Measurements from ENCODE around the gene FMNL3.
A peak's percentile ranks its signal among the peaks of the same experiment; 100 is the strongest.
"Not testable (repeated sequence)": the region's sequence is repeated elsewhere in the genome, so short reads cannot be mapped to it uniquely, and the experiment has no call there.

The FMNL3 gene, protein sequence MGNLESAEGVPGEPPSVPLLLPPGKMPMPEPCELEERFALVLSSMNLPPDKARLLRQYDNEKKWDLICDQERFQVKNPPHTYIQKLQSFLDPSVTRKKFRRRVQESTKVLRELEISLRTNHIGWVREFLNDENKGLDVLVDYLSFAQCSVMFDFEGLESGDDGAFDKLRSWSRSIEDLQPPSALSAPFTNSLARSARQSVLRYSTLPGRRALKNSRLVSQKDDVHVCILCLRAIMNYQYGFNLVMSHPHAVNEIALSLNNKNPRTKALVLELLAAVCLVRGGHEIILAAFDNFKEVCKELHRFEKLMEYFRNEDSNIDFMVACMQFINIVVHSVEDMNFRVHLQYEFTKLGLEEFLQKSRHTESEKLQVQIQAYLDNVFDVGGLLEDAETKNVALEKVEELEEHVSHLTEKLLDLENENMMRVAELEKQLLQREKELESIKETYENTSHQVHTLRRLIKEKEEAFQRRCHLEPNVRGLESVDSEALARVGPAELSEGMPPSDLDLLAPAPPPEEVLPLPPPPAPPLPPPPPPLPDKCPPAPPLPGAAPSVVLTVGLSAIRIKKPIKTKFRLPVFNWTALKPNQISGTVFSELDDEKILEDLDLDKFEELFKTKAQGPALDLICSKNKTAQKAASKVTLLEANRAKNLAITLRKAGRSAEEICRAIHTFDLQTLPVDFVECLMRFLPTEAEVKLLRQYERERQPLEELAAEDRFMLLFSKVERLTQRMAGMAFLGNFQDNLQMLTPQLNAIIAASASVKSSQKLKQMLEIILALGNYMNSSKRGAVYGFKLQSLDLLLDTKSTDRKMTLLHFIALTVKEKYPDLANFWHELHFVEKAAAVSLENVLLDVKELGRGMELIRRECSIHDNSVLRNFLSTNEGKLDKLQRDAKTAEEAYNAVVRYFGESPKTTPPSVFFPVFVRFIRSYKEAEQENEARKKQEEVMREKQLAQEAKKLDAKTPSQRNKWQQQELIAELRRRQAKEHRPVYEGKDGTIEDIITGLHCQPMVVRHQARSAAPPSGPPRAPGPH

GRCh38 chr12:49707128-49707811 is at the start of gene FMNL3:
Gene FMNL3 (minus strand): TSS chr12:49707405. CDS start chr12:49707180, 225 bp downstream.
- DNase-seq (ENCODE audit: low read depth in 2 of 2), result peak; percentile 97 to 99

- DNase-seq (ENCODE audit: low read depth in 2 of 2), result no peak
These were observed 43.8 kb upstream of the FMNL3 start for GRCh38 chr12:49750996-49751393.

GRCh38 chr12:49750027-49750995 is 43.1 kb upstream of the FMNL3 start:
- DNase-seq (ENCODE audit: low read depth in 2 of 2), result no peak

GRCh38 chr12:49748800-49749199 is 41.6 kb upstream of the FMNL3 start:
- DNase-seq (ENCODE audit: low read depth in 2 of 2), result no peak

DNA sequence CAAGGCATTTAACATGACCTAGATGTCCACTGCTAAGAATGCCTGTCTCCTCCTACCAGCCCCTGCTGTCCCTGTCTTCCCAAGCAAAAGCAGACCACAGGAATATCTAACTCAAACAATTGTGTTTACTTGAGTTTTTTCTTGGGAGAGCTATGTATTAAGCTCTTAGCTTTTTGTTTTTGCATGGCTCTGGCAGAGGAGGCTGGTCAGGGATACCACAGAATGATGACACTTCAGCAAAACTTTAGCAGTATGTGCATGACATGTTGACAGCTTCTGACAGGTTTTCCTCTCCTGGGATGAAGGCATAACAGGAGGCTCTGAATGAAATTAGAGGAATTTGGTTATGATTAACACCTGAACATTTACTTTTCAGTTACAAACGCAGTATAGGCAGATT is 41.1 kb upstream of the FMNL3 start:
- DNase-seq (ENCODE audit: low read depth in 2 of 2), result no peak

DNA sequence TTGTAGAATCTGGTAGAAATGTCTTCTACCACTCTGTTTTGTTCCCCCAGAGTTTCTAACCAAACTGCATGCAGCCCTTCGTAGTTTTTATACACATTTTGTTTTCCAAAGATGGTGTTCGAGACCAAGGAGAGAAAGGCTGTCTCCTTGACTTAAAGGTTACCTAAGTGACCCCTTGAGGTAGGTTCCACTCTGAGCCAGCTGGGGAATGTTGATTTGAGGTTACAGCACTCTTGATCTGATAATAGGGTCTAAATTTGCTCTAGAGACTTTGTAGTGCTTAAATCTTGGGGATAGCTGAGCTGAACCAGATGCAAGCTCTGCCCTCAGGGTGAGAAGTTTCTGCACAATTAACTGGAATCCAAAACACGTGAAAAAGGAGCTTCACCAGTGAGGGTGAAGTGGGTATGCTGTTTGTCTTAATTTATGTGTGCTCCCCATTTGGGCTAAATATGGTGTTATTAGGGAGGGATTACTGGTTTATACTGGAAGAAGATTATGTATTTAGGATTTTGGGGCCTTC is 37.2 kb upstream of the FMNL3 start:
- DNase-seq (ENCODE audit: low read depth in 2 of 2), result no peak

GRCh38 chr12:49741882-49742620 is 34.8 kb upstream of the FMNL3 start:
- DNase-seq (ENCODE audit: low read depth in 2 of 2), result peak; percentile 61 to 64

DNA sequence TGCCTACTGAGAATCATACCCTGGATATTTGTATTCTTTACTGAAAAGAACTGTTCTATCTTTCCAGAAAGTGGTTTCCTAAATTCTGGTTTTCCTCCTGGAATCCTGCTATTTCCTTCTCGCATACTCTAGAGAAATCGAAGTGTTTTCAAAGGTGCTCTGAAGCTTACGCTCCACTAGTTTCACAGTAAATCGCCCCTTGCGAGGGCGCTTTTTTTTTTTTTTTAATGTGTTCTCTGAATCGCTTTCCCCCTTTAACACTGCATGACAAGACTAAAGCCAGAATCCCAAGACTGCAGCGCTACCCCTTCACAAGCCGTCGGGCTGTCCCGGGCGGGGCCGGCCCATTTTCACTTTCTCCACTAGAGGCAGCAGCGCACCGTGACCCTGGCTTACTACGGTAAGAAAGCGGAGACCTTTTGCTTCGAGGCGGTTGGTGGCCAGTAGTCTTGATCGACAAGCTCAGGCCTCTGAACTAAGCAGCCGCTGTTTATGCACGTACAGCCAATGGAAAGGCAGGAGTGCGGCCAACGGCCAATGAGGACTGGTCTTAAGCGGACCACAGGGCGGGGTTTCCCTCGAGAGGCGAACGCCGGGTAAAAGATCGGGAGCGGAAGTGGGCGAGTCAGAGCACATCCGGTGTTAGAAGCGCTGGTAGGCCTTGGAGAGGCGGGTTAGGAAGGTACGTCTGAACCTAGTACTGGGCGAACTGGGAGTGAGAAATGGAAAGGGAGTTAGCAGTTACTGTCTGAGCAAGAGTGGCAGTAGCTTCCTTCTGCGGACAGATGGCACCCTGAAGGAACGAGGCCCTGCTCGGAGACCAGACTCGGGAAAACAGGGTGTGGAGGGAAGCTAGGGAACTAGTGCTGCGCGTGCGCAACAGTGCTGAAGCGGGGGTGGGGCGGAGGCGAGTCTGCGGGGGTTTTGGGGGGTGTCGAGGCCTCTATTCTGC is 34.0 kb upstream of the FMNL3 start, which contains the start of gene TMBIM6:
Gene TMBIM6 (plus strand): TSS at position 628 of the 952 bp plus-strand sequence. CDS start 10,937 bp downstream, outside the sequence.
- DNase-seq (ENCODE audit: low read depth in 2 of 2), result peak; percentile 84 to 98

DNA sequence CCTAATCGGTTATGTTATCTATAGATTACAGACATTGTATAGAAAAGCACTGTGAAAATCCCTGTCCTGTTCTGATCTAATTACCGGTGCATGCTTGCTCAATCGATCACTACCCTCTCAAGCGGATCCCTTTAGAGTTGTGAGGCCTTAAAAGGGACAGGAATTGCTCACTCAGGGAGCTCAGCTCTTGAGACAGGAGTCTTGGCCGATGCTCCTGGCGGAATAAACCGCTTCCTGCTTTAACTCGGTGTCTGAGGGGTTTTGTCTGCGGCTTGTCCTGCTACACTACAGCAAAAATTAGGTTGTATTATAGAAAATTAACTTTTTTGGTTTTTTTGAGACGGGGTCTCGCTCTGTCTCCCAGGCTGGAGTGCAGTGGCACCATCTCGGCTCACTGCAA is 33.1 kb upstream of the FMNL3 start:
- DNase-seq (ENCODE audit: low read depth in 2 of 2), result not testable (repeated sequence)

DNA sequence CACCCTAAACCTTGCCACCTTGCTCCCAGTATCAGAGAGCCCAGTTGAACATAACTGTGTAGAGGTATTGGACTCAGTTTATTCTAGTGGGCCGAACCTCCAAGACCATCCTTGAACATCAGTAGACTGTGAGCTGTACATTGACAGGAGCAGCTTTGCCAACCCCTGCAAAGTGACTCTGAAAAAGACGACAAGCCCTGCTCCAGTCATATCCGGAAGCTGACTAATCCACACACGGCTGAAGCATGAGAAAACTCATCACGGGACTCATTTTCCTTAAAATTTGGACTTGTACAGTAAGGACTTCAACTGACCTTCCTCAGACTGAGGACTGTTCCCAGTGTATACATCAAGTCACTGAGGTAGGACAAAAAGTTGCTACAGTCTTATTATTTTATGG is 31.5 kb upstream of the FMNL3 start:
- not testable (repeated sequence) for DNase-seq (ENCODE audit: low read depth in 2 of 2)

DNA sequence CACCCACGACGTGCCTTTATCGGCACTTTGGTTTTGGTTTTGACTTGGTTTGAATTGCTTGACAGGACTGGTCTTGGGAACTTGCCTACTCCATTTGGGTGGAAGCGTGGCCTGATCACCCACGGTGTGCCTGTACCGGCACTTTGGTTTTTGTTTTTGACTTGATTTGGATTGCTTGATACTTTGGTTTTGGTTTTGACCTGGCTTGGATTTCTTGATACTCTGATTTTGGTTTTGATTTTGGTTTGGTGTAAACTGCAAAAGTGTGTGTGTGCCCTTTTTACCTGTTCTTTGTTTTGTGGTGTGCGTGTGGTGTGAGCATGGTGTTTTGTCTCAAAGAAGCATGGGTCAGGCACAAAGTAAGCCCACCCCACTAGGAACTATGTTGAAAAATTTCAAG is 27.7 kb upstream of the FMNL3 start:
- DNase-seq (ENCODE audit: low read depth in 2 of 2), result not testable (repeated sequence)

- DNase-seq (ENCODE audit: low read depth in 2 of 2), result no peak
These were observed 26.2 kb upstream of the FMNL3 start for GRCh38 chr12:49733219-49734017.

GRCh38 chr12:49730568-49731101 is 23.4 kb upstream of the FMNL3 start:
- DNase-seq (ENCODE audit: low read depth in 2 of 2), result no peak

GRCh38 chr12:49730050-49730449 is 22.8 kb upstream of the FMNL3 start:
- DNase-seq (ENCODE audit: low read depth in 2 of 2), result no peak

- DNase-seq (ENCODE audit: low read depth in 2 of 2), result no peak
These were observed 21.2 kb upstream of the FMNL3 start for GRCh38 chr12:49728446-49728845.

GRCh38 chr12:49721355-49721754 is 14.2 kb upstream of the FMNL3 start:
- DNase-seq (ENCODE audit: low read depth in 2 of 2), result not testable (repeated sequence)

GRCh38 chr12:49720214-49720613 is 13.0 kb upstream of the FMNL3 start:
- DNase-seq (ENCODE audit: low read depth in 2 of 2), result no peak

All from stimulated activated CD4-positive, alpha-beta T cell treated with anti-CD3 and anti-CD28 coated beads, Interleukin-1b, Interleukin-23, amount 100 ng/mL, for 1 hour (primary cell).